Measurements from ENCODE around the gene CPVL. TPM values are rescaled to one million over a fixed set of nuclear protein-coding genes. Genes with fewer than 3 reads are reported as not detected.

Gene CPVL
- total and polyA plus RNA-seq, 7 experiments from 2014 or later = 0.32 to 88.3 (median 3.0) TPM

GRCh38 chr7:29046978-29047377, 99.4 kb downstream of the CPVL start:
- Histone ChIP-seq H3K4me1 (ENCODE audit: control insufficient read depth in 2 of 2, insufficient read depth in 2 of 2, low read length in 2 of 2) (no peaks in the 10 kb centered on the region), H3K27ac (ENCODE audit: low read depth, low read length) (no peak overlapping the region), H3K9me3 (ENCODE audit: control insufficient read depth in 2 of 3, low read length in 3 of 3) (no peaks in the 10 kb centered on the region), H3K36me3 (ENCODE audit: control insufficient read depth in 2 of 3, insufficient read depth in 3 of 3, low read length in 3 of 3) (no peaks in the 10 kb centered on the region), H3K4me3 (ENCODE audit: low read length) (no peak overlapping the region), H3K27me3 (ENCODE audit: control insufficient read depth in 2 of 2, insufficient read depth in 2 of 2, low read length in 2 of 2) (no peaks in the 10 kb centered on the region)
- Mint-ChIP-seq H3K36me3 (no peaks in the 10 kb centered on the region), H3K27ac (no peak overlapping the region), H3K9me3 (peaks cover 0 to 16% (median 3%) of the 10 kb centered on the region in 11 donors), H3K27me3 (peaks cover 0 to 26% (median 5%) of the 10 kb centered on the region in 5 donors), H3K4me1 (no peaks in the 10 kb centered on the region), H3K4me3 (no peak overlapping the region)
- DNase-seq (no peak), ATAC-seq (no peak)
- POLR2A ChIA-PET = no interaction called here
- CTCF ChIA-PET = interaction anchor here (0.6 kb wide), 1 partner anchor 73 kb away, joined by 5 read pairs; no protein-coding TSS in a partner anchor
- intact Hi-C loops (cut with micrococcal nuclease) = no loop called here

- peaks cover 0 to 8% (median 3%) of the 10 kb centered on the region in 11 donors for H3K9me3 Mint-ChIP-seq
- H3K36me3 Mint-ChIP-seq = no peaks in the 10 kb centered on the region
- no peak overlapping the region for H3K4me3 ChIP-seq (ENCODE audit: low read length)
- no peak for ATAC-seq
- no peak overlapping the region for H3K27ac ChIP-seq (ENCODE audit: low read depth, low read length)
- no peaks in the 10 kb centered on the region for H3K4me1 Mint-ChIP-seq
- no peaks in the 10 kb centered on the region for H3K4me1 ChIP-seq (ENCODE audit: control insufficient read depth in 2 of 2, insufficient read depth in 2 of 2, low read length in 2 of 2)
- CTCF ChIA-PET = no interaction called here
- no peaks in the 10 kb centered on the region for H3K27me3 ChIP-seq (ENCODE audit: control insufficient read depth in 2 of 2, insufficient read depth in 2 of 2, low read length in 2 of 2)
- no peak overlapping the region for H3K27ac Mint-ChIP-seq
- no peak overlapping the region for H3K4me3 Mint-ChIP-seq
- intact Hi-C loops (cut with micrococcal nuclease) = no loop called here
- POLR2A ChIA-PET = no interaction called here
- H3K27me3 Mint-ChIP-seq = peaks cover 0 to 29% (median 5%) of the 10 kb centered on the region in 5 donors
- DNase-seq = no peak
- H3K36me3 ChIP-seq (ENCODE audit: control insufficient read depth in 2 of 3, insufficient read depth in 3 of 3, low read length in 3 of 3) = no peaks in the 10 kb centered on the region
- no peaks in the 10 kb centered on the region for H3K9me3 ChIP-seq (ENCODE audit: control insufficient read depth in 2 of 3, low read length in 3 of 3)
Observed at GRCh38 chr7:29045258-29046086, 100.9 kb downstream of the CPVL start.

GRCh38 chr7:29044554-29044953, 101.8 kb downstream of the CPVL start:
- H3K4me1 ChIP-seq (ENCODE audit: control insufficient read depth in 2 of 2, insufficient read depth in 2 of 2, low read length in 2 of 2) = no peaks in the 10 kb centered on the region
- H3K4me3 ChIP-seq (ENCODE audit: low read length) = no peak overlapping the region
- no peaks in the 10 kb centered on the region for H3K27me3 ChIP-seq (ENCODE audit: control insufficient read depth in 2 of 2, insufficient read depth in 2 of 2, low read length in 2 of 2)
- ChIA-PET CTCF (no interaction called here), POLR2A (no interaction called here)
- no peak overlapping the region for H3K27ac Mint-ChIP-seq
- H3K9me3 Mint-ChIP-seq = peaks cover 0 to 8% (median 3%) of the 10 kb centered on the region in 11 donors
- no peaks in the 10 kb centered on the region for H3K36me3 Mint-ChIP-seq
- intact Hi-C loops (cut with micrococcal nuclease) = no loop called here
- H3K4me3 Mint-ChIP-seq = no peak overlapping the region
- H3K36me3 ChIP-seq (ENCODE audit: control insufficient read depth in 2 of 3, insufficient read depth in 3 of 3, low read length in 3 of 3) = no peaks in the 10 kb centered on the region
- peaks cover 0 to 29% (median 5%) of the 10 kb centered on the region in 5 donors for H3K27me3 Mint-ChIP-seq
- H3K4me1 Mint-ChIP-seq = no peaks in the 10 kb centered on the region
- no peak for ATAC-seq
- no peak for DNase-seq
- no peaks in the 10 kb centered on the region for H3K9me3 ChIP-seq (ENCODE audit: control insufficient read depth in 2 of 3, low read length in 3 of 3)
- H3K27ac ChIP-seq (ENCODE audit: low read depth, low read length) = no peak overlapping the region

GRCh38 chr7:29043576-29043975, 102.8 kb downstream of the CPVL start:
- Histone ChIP-seq H3K27me3 (ENCODE audit: control insufficient read depth in 2 of 2, insufficient read depth in 2 of 2, low read length in 2 of 2) (no peaks in the 10 kb centered on the region), H3K9me3 (ENCODE audit: control insufficient read depth in 2 of 3, low read length in 3 of 3) (no peaks in the 10 kb centered on the region), H3K4me1 (ENCODE audit: control insufficient read depth in 2 of 2, insufficient read depth in 2 of 2, low read length in 2 of 2) (no peaks in the 10 kb centered on the region), H3K27ac (ENCODE audit: low read depth, low read length) (no peak overlapping the region), H3K36me3 (ENCODE audit: control insufficient read depth in 2 of 3, insufficient read depth in 3 of 3, low read length in 3 of 3) (no peaks in the 10 kb centered on the region), H3K4me3 (ENCODE audit: low read length) (no peak overlapping the region)
- DNase-seq (no peak), ATAC-seq (no peak)
- Mint-ChIP-seq H3K36me3 (no peaks in the 10 kb centered on the region), H3K27ac (no peak overlapping the region), H3K4me3 (no peak overlapping the region), H3K4me1 (peaks cover 0 to 7% (median 0%) of the 10 kb centered on the region in 7 donors), H3K9me3 (peaks cover 0 to 5% (median 0%) of the 10 kb centered on the region in 11 donors), H3K27me3 (peaks cover 0 to 29% (median 5%) of the 10 kb centered on the region in 5 donors)
- ChIA-PET CTCF (no interaction called here), POLR2A (no interaction called here)
- intact Hi-C loops (cut with micrococcal nuclease) = no loop called here

- Mint-ChIP-seq H3K4me1 (peaks cover 0 to 7% (median 0%) of the 10 kb centered on the region in 7 donors), H3K9me3 (peaks cover 0 to 5% (median 0%) of the 10 kb centered on the region in 11 donors), H3K4me3 (no peak overlapping the region), H3K27ac (no peak overlapping the region), H3K36me3 (no peaks in the 10 kb centered on the region), H3K27me3 (peaks cover 0 to 25% (median 5%) of the 10 kb centered on the region in 5 donors)
- CTCF ChIA-PET = no interaction called here
- POLR2A ChIA-PET = no interaction called here
- Histone ChIP-seq H3K36me3 (ENCODE audit: control insufficient read depth in 2 of 3, insufficient read depth in 3 of 3, low read length in 3 of 3) (no peaks in the 10 kb centered on the region), H3K9me3 (ENCODE audit: control insufficient read depth in 2 of 3, low read length in 3 of 3) (no peaks in the 10 kb centered on the region), H3K27me3 (ENCODE audit: control insufficient read depth in 2 of 2, insufficient read depth in 2 of 2, low read length in 2 of 2) (no peaks in the 10 kb centered on the region), H3K4me3 (ENCODE audit: low read length) (no peak overlapping the region), H3K4me1 (ENCODE audit: control insufficient read depth in 2 of 2, insufficient read depth in 2 of 2, low read length in 2 of 2) (no peaks in the 10 kb centered on the region), H3K27ac (ENCODE audit: low read depth, low read length) (no peak overlapping the region)
- no peak for DNase-seq
- ATAC-seq = no peak
- intact Hi-C loops (cut with micrococcal nuclease) = no loop called here
Observed at GRCh38 chr7:29042824-29043231, 103.5 kb downstream of the CPVL start.

GRCh38 chr7:29041991-29042390, 104.3 kb downstream of the CPVL start:
- H3K27ac ChIP-seq (ENCODE audit: low read depth, low read length) = no peak overlapping the region
- no peaks in the 10 kb centered on the region for H3K27me3 ChIP-seq (ENCODE audit: control insufficient read depth in 2 of 2, insufficient read depth in 2 of 2, low read length in 2 of 2)
- no peaks in the 10 kb centered on the region for H3K36me3 Mint-ChIP-seq
- H3K4me1 Mint-ChIP-seq = peaks cover 0 to 7% (median 0%) of the 10 kb centered on the region in 7 donors
- H3K4me1 ChIP-seq (ENCODE audit: control insufficient read depth in 2 of 2, insufficient read depth in 2 of 2, low read length in 2 of 2) = no peaks in the 10 kb centered on the region
- POLR2A ChIA-PET = no interaction called here
- no peak overlapping the region for H3K4me3 ChIP-seq (ENCODE audit: low read length)
- H3K4me3 Mint-ChIP-seq = no peak overlapping the region
- intact Hi-C loops (cut with micrococcal nuclease) = no loop called here
- peaks cover 0 to 4% (median 0%) of the 10 kb centered on the region in 11 donors for H3K9me3 Mint-ChIP-seq
- H3K27me3 Mint-ChIP-seq = peaks cover 0 to 22% (median 4%) of the 10 kb centered on the region in 5 donors
- CTCF ChIA-PET = no interaction called here
- no peak for ATAC-seq
- DNase-seq = no peak
- H3K27ac Mint-ChIP-seq = no peak overlapping the region
- no peaks in the 10 kb centered on the region for H3K9me3 ChIP-seq (ENCODE audit: control insufficient read depth in 2 of 3, low read length in 3 of 3)
- H3K36me3 ChIP-seq (ENCODE audit: control insufficient read depth in 2 of 3, insufficient read depth in 3 of 3, low read length in 3 of 3) = no peaks in the 10 kb centered on the region

GRCh38 chr7:29040579-29040925, 105.8 kb downstream of the CPVL start:
- intact Hi-C loops (cut with micrococcal nuclease) = no loop called here
- no peak overlapping the region for H3K4me3 ChIP-seq (ENCODE audit: low read length)
- CTCF ChIA-PET = no interaction called here
- Mint-ChIP-seq H3K36me3 (no peaks in the 10 kb centered on the region), H3K4me3 (no peak overlapping the region), H3K27ac (no peak overlapping the region), H3K27me3 (peaks cover 0 to 18% (median under 1%) of the 10 kb centered on the region in 5 donors), H3K4me1 (peaks cover 0 to 13% (median 0%) of the 10 kb centered on the region in 7 donors), H3K9me3 (peaks cover 0 to 3% (median 0%) of the 10 kb centered on the region in 11 donors)
- no peaks in the 10 kb centered on the region for H3K4me1 ChIP-seq (ENCODE audit: control insufficient read depth in 2 of 2, insufficient read depth in 2 of 2, low read length in 2 of 2)
- H3K27me3 ChIP-seq (ENCODE audit: control insufficient read depth in 2 of 2, insufficient read depth in 2 of 2, low read length in 2 of 2) = no peaks in the 10 kb centered on the region
- H3K36me3 ChIP-seq (ENCODE audit: control insufficient read depth in 2 of 3, insufficient read depth in 3 of 3, low read length in 3 of 3) = no peaks in the 10 kb centered on the region
- DNase-seq (no peak), ATAC-seq (no peak)
- POLR2A ChIA-PET = no interaction called here
- no peaks in the 10 kb centered on the region for H3K9me3 ChIP-seq (ENCODE audit: control insufficient read depth in 2 of 3, low read length in 3 of 3)
- H3K27ac ChIP-seq (ENCODE audit: low read depth, low read length) = no peak overlapping the region

All from naive thymus-derived CD4-positive, alpha-beta T cell (primary cell).